Stimulated activated CD8-positive, alpha-beta memory T cell treated with anti-CD3 and anti-CD28 coated beads, Interleukin-7, amount 100 ng/mL, for 24 hours (primary cell): ENCODE results near the gene RAD18.

Source experiments
- DNase-seq: peaks from one replicate; pipeline ENCODE4 v3.0.0-alpha.2; 2020; ENCODE audit warnings: low read depth

The RAD18 gene

GRCh38 chr3:8963137-8963853 lies at the start of gene RAD18:
RAD18 (minus strand) TSS chr3:8963472; CDS start chr3:8963385, 87 bp downstream.
- peak; percentile 85 for DNase-seq

- no peak for DNase-seq
Measured at GRCh38 chr3:9012521-9012920, 49.2 kb upstream of the RAD18 start.

GRCh38 chr3:9009976-9010545 lies 46.8 kb upstream of the RAD18 start:
- no peak for DNase-seq

- DNase-seq: no peak
Measured at GRCh38 chr3:9008550-9009255, 45.4 kb upstream of the RAD18 start.

GRCh38 chr3:9007928-9008327 lies 44.7 kb upstream of the RAD18 start:
- DNase-seq: no peak

GRCh38 chr3:9007213-9007612 lies 43.9 kb upstream of the RAD18 start:
- no peak for DNase-seq

GRCh38 chr3:9000041-9000440 lies 36.8 kb upstream of the RAD18 start:
- no peak for DNase-seq

GRCh38 chr3:8997151-8997550 lies 33.9 kb upstream of the RAD18 start:
- no peak for DNase-seq

GRCh38 chr3:8996681-8997121 lies 33.4 kb upstream of the RAD18 start:
- no peak for DNase-seq

GRCh38 chr3:8996216-8996615 lies 32.9 kb upstream of the RAD18 start:
- DNase-seq: no peak

GRCh38 chr3:8994226-8994625 lies 31.0 kb upstream of the RAD18 start:
- no peak for DNase-seq

GRCh38 chr3:8993331-8993730 lies 30.1 kb upstream of the RAD18 start:
- DNase-seq: no peak

GRCh38 chr3:8992854-8993253 lies 29.6 kb upstream of the RAD18 start:
- no peak for DNase-seq

- no peak for DNase-seq
Measured at GRCh38 chr3:8992199-8992598, 28.9 kb upstream of the RAD18 start.

- DNase-seq: no peak
Measured at GRCh38 chr3:8990266-8991215, 27.3 kb upstream of the RAD18 start.

- DNase-seq: no peak
Measured at GRCh38 chr3:8988791-8989558, 25.7 kb upstream of the RAD18 start.

GRCh38 chr3:8988384-8988655 lies 25.0 kb upstream of the RAD18 start:
- no peak for DNase-seq

- DNase-seq: peak; percentile 17
Measured at GRCh38 chr3:8987645-8988383, 24.5 kb upstream of the RAD18 start.

- DNase-seq: no peak
Measured at GRCh38 chr3:8987226-8987625, 24.0 kb upstream of the RAD18 start.

- no peak for DNase-seq
Measured at GRCh38 chr3:8986741-8987140, 23.5 kb upstream of the RAD18 start.

- no peak for DNase-seq
Measured at GRCh38 chr3:8985876-8986275, 22.6 kb upstream of the RAD18 start.
